ENCODE measurements around the gene RASL11A.
"Not testable (repeated sequence)": the region's sequence is repeated elsewhere in the genome, so short reads cannot be mapped to it uniquely, and the experiment has no call there.

The RASL11A gene

GRCh38 chr13:27298849-27299248 lies 28.2 kb downstream of the RASL11A start:
- DNase-seq: no peak

GRCh38 chr13:27300406-27300805 lies 29.8 kb downstream of the RASL11A start:
- not testable (repeated sequence) for DNase-seq

GRCh38 chr13:27300941-27301586 lies 30.4 kb downstream of the RASL11A start:
- DNase-seq: no peak

GRCh38 chr13:27302643-27303262 lies 32.1 kb downstream of the RASL11A start:
- DNase-seq: no peak

GRCh38 chr13:27304099-27304498 lies 33.5 kb downstream of the RASL11A start:
- DNase-seq: no peak

GRCh38 chr13:27304611-27305010 lies 34.0 kb downstream of the RASL11A start:
- DNase-seq: no peak

GRCh38 chr13:27306364-27306763 lies 35.7 kb downstream of the RASL11A start:
- DNase-seq: no peak

- no peak for DNase-seq
These were observed 38.3 kb downstream of the RASL11A start for GRCh38 chr13:27308941-27309340.

- DNase-seq: no peak
These were observed 38.9 kb downstream of the RASL11A start for GRCh38 chr13:27309401-27309958.

GRCh38 chr13:27309967-27310598 lies 39.5 kb downstream of the RASL11A start:
- no peak for DNase-seq

GRCh38 chr13:27310946-27311345 lies 40.3 kb downstream of the RASL11A start:
- DNase-seq: no peak

- no peak for DNase-seq
These were observed 41.0 kb downstream of the RASL11A start for GRCh38 chr13:27311518-27312210.

GRCh38 chr13:27313770-27314169 lies 43.1 kb downstream of the RASL11A start:
- no peak for DNase-seq

- DNase-seq: no peak
These were observed 48.8 kb downstream of the RASL11A start for GRCh38 chr13:27319404-27319803.

- DNase-seq: no peak
These were observed 51.1 kb downstream of the RASL11A start for GRCh38 chr13:27321468-27322431.

GRCh38 chr13:27322443-27322842 lies 51.8 kb downstream of the RASL11A start:
- DNase-seq: not testable (repeated sequence)
